ENCODE measurements around the gene PPP2R3B.
A peak's percentile ranks its signal among the peaks of the same experiment; 100 is the strongest.
"Not testable (repeated sequence)": the region's sequence is repeated elsewhere in the genome, so short reads cannot be mapped to it uniquely, and the experiment has no call there.

PPP2R3B gene

GRCh38 chrX:334971-335757 is 51.5 kb downstream of the PPP2R3B start:
- FAIRE-seq: no peak

DNA sequence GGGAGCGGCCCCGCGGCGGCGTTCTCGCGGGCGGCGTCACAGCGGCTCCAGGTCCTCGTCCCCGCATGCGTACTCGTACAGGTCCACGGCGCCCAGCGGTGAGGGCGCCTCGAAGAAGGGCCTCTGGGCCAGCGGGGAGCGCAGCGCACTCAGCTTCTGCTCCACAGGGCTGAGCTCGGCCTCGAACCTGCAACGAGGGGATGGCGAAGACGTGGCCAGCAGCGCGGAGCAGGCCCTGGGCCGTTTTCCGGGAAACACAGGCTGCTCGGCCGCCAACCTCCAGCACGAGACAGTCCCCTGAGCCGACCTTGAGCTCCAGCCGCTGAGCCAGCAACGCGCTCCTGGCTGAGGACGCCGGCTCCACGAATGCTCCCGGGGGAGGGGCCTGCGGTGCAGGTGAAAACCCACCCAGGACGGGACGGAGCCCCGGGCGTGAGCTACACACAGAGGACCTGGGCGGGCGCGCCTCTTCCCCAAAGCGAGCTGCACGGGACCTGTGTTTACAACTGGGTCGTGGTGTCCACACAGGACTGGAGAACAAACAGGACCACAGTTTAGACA is 52.3 kb downstream of the PPP2R3B start:
- no peak for FAIRE-seq

DNA sequence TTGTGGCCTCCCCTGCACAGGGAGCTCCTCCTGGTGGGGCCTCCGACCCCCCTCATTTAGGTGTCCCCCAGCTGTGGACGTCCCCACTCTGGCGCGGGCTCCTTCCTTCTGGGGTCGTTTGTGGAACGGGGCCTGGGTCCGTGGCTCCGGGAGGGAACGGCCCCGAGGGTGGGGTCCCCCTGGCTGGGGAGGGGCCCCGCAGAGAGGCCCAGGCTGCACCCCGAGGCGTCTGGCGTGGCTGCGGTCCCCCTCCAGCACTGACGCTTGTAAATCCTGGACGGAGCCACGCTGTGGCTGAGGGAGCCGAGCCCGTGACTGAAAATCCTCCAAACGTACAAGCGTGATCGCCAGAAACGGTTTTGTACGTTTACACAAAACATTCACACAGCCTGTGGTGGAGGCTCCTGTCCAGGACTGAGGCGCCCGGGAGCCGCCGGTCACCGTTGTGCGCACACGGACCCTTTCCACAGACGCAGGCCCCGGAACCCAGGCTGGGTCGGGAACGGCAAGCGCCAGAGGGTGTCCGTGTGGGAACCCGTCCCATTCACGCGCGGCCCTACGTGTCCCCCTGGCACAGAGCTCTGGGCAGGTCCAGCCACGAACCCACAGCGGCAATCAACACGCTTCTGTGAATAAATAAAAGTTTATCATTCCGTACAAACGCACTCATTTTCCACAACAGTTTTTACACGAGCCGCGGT is 52.9 kb downstream of the PPP2R3B start:
- no peak for FAIRE-seq

DNA sequence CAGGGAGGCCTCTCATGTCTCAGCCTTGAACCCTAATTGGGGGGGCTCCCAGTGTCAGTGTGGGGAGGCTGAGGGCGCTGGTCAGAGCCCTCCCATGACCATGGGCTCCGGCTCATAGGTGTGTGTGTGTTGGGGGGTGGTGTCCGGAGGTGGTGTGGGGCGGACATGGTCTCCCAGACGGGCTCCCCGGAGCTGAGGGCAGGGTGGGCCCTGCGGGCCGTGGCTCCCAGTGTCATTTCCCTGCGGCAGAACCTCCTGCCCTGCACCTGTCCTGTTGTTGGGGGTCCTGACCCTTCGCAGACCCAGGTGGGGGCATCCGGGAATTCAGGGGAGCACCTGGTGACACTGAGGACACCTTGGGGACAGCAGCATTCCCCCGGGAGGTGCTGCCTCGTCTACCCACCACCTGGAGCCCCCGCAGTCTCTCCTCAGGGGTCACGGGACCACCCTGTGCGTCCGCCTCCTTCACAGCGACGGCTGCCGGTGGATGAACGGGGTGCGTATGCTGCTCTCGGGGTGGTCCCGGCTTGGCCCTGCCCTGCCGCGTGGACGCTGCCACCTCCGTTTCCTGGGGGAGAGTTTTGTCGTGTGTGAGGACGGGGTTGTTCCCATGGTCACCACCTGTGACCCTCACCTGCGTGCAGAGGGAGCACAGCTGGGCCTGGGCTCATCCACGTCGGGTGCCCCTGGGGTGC is 53.6 kb downstream of the PPP2R3B start:
- FAIRE-seq: no peak

GRCh38 chrX:332496-332860 is 54.2 kb downstream of the PPP2R3B start:
- no peak for FAIRE-seq

DNA sequence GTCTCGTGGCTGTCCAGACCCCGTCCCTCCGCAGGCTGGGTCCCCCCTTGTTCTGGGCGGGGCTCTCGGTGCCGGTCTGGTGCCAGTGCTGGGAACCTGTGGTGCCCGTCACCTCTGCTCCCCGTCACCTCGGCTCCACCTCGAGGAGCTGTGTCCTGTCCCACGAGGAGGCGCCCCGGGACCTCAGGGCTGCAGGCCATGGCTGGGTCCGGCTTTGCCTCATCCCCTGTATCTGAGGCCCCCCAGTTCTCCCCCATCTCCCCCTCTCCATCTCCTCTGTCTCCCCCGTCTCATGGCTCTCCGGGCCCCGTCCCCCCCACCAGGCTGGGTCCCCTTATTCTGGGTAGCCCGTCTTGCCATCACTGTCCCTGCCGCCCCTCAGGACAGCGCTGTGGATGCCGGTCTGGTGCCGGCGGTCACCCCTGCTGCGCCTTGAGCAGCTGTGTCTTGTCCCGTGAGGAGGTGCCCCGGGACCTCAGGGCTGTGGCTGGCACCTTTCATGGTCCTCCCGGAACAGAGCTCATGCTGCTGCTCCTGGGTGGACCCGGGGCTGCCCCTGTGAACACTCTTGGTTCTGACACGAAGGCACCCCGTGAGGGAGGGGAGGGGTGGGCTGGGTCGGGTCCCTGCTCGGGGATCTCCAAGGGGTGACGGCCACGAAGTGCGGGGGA is 54.7 kb downstream of the PPP2R3B start:
- no peak for FAIRE-seq

DNA sequence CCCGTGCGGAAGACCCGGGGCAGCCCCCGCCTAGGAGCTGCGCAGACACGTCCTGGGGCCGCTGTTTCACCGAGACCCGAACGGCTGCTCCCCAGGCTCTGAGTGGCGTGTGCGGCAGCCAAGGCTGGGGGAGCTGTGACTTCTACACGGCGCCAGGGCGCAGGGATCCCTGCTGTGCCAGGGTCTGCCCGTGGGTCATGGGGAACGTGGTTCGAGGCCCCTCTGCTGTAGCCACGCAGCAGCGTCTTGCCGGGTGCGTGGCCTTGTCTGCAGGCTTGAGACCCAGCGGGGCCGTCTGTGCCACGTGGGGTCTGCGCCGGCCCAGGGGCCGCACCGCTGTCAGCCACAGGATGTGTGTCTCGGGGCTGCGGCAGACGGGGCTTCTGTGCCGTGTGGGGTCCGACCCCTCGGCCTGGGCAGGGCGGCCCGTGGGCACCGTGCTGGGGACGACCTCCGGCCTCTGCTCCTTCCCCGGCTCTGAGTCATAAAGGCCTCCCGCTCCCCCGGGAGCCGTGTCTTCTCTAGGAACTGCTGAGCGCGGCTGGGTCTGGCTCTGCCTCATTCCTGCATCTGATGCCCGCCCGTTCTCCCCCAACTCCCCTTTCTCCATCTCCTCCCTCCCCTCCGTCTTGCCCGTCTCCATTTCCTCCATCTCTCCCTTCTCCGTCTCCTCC is 55.4 kb downstream of the PPP2R3B start:
- no peak for FAIRE-seq

- no peak for FAIRE-seq
Measured at GRCh38 chrX:330726-331150, 56.0 kb downstream of the PPP2R3B start.

DNA sequence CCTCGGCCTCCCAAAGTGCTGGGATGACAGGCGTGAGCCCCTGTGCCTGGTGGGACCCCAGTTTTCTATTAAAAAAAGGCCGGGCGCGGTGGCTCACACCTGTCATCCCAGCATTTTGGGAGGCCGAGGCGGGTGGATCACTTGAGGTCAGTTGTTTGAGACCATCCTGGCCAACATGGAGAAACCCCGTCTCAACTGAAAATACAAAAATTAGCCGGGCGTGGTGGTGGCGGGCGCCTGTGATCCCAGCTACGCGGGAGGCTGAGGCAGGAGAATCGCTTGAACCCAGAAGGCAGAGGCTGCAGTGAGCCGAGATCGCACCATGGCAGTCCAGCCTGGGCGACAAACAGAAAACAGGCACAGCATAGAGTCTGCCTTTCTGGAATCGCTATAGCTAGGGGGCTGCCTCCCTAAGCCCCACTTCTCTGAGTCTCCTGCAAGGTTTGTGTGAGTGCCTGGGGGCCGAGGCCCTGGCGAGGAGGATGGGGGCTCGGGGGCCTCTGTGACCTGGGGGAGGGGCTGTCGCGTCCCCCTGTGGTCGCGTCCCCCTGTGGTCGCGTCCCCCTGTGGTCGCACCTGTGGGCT is 56.5 kb downstream of the PPP2R3B start:
- not testable (repeated sequence) for FAIRE-seq

- no peak for FAIRE-seq
Measured at GRCh38 chrX:329291-329910, 57.3 kb downstream of the PPP2R3B start.

DNA sequence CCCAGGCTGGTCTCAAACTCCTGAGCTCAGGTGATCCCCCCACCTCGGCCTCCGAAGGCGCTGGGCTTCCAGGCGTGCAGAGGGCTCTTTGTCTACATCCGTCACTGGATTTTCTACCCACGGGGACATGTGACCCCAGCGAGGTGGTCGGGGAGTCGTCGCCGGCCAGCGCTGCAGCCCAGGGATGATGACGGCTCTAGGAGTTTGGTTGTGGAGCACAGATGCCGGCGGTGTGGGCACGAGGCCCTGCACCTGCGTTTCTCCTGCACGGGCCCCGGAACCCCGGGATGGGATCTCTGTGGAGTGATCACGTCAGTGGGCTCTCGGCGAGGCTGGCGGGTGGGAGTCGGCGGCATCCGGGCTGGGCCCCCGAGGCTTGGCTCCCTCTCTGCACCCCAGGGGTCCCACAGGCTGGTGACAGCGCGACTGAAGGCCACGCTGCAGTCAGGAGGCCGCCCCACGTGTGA is 59.0 kb downstream of the PPP2R3B start:
- FAIRE-seq: no peak

- FAIRE-seq: not testable (repeated sequence)
Measured at GRCh38 chrX:324664-325063, 62.0 kb downstream of the PPP2R3B start.

GRCh38 chrX:323721-324628 is 62.7 kb downstream of the PPP2R3B start:
- peak; percentile 92 for FAIRE-seq

DNA sequence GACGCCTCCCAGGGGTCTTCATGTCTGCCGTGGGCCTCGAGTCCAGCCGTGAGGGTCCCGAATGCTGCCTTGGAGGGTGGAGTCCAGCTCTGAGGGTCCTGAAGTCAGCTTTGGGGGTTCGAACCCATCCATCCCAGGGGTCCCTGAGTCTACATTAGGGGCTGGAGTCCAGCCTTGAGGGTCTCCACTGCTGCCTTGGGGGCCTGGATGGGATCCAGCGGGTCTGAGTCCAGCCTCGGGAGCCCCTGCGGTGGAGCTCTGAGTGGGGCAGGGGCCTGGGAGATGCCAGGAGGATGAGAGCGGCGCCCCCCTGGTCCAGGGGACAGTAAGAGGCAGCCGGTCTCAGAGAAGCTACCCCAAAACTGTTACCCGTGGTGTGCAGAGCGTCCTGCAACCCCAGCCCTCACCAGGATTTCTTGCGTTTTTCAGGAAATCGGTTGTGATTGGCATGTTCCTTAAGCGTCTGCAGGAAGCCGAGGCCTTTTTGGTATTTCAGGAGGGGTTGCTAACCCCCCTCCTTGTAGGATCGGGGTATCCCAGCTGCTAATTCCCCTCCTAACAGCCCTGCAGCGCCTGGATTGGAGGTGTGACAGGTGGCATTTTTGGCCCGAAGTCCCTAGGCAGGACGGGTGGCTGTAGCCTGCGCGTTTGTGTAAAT is 66.5 kb downstream of the PPP2R3B start:
- no peak for FAIRE-seq

DNA sequence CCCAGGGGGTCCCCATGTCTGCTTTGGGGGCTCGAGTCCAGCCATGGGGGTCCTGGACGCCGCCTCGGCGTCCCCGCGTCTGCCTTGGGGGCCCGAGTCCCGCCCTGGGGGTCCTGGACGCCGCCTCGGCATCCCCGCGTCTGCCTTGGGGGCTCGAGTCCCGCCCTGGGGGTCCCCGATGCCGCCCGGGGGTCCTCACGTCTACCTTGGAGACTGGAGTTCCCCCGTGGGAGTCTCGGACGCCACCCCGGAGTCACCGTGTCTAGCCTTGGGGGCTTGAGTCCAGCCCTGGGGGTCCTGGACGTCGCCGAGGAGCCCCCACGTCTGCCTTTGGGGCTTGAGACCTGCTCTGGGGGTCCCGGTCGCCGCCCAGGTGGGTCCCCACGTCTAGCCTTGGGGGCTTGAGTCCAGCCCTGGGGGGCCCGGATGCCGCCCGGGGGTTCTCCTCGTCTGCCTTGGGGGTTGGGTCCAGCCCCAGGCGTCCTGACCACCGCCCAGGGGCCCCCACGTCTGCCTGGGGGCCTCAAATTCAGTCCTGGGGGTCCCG is 67.1 kb downstream of the PPP2R3B start:
- no peak for FAIRE-seq

DNA sequence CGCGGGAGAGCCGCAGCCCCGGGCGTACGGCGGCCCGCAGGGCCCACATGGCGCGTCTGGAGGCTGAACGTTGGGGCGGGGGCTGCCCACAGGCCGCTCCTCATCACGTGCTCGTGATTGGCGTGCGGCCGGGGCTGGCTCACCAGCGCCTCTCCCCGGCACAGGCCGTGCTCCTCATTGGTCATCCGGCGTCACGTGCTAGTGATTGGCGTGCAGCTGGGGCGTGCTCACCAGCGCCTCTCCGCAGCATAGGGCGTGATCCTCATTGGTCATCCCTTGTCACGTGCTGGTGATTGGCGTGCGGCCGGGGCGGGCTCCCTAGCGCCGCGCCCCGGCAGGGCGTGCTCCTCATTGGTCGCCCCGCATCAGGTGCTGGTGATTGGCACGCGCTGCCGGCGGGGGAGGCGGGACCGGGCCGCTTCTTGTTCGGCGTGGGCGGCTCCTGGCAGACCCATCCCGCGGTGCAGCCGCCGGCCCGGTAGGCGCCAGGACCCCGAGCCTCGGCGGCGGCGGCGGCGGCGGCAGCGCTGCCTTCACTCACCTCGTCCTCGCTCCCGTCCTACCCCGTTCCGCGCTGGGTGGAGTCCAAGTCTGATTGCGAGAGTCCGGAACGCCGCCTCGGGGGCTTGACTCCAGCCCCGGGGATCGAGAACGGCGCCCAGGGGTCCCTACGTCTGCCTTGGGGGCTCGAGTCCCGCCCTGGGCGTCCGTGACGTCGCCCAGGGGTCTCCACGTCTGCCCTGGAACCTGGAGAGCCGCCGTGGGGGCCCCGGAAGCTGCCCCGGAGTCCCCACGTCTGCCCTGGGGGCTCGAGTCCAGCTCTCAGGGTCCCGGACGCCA is 67.7 kb downstream of the PPP2R3B start, which contains the start of gene GTPBP6:
GTPBP6 (minus strand) TSS at position 58 of the 840 bp plus-strand sequence; CDS start at position 49, 9 bp downstream.
- FAIRE-seq: no peak

DNA sequence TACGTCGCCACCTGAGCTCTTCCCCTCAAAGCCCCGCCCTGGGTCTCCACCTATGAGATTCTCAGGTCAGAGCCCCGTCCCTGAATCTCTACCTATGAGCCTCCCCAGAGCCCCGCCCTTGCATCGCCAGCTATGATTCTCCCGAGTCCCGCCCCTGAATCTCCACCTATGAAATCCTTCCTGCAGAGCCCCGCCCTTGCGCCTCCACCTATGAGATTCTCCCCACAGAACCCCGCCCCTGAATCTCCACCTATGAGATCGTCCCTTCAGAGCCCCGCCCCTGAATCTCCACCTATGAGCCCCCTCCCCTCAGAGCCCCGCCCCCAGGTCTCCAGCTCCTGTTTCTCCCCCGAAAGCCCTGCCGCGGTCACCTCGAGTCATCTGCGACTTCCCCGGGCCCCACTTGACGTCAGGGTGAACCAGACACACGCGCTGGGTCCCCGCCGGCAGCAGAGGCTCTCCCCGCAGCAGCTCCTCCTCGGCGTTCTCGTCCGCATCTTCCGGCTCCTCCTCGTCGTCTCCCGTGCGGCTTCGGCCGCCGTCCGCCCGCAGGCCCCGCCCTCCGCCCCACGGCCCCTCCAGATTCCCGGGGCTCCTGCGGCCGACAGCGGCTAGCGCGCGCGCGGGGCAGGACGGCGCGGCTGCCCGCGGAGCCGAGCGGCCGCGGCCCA is 68.5 kb downstream of the PPP2R3B start:
- FAIRE-seq: no peak

Measured in G401.6 (cell line).